K562 (cell line): ENCODE data around the gene TM9SF3. TPM values are rescaled to one million over a fixed set of nuclear protein-coding genes. Genes with fewer than 3 reads are reported as not detected.

ENCODE experiments used
- BACH1 ChIP-seq: fragments of 200-800 bp; sonication (Bioruptor generic); IDR thresholded peaks from 2 replicates; pipeline ENCODE4 v1.6.1; 2016; ENCODE audit warnings: missing genetic modification characterization, missing compliant biosample characterization
- CBX5 ChIP-seq: IDR thresholded peaks from 2 replicates; pipeline ENCODE4 v1.6.1; 2014; ENCODE audit warnings: low read depth, borderline replicate concordance
- CREB3L1 ChIP-seq: fragments of 450-650 bp; IDR thresholded peaks from 2 replicates; pipeline ENCODE4 v1.6.1; 2014; ENCODE audit warnings: low read depth, mild to moderate bottlenecking, moderate library complexity, borderline replicate concordance
- GTF2E2 ChIP-seq: fragments of 200-800 bp; sonication (Bioruptor generic); IDR thresholded peaks from 2 replicates; pipeline ENCODE4 v1.6.1; 2016; ENCODE audit warnings: missing genetic modification characterization, missing compliant biosample characterization
- HINFP ChIP-seq: fragments of 450-650 bp; conservative IDR thresholded peaks from 2 replicates; pipeline ENCODE4 v1.6.1; 2016; ENCODE audit warnings: missing genetic modification characterization, low read depth, mild to moderate bottlenecking, control low read depth, missing compliant biosample characterization
- HIVEP1 ChIP-seq: fragments of 250-450 bp; sonication (Bioruptor Pico); IDR thresholded peaks from 2 replicates; pipeline ENCODE4 v1.4.0; 2020; ENCODE audit warnings: mild to moderate bottlenecking
- HLTF ChIP-seq: fragments of 450-650 bp; IDR thresholded peaks from 2 replicates; pipeline ENCODE4 v1.6.1; 2016
- HNRNPH1 ChIP-seq: fragments of 200-400 bp; formaldehyde crosslinking; optimal IDR thresholded peaks from 2 replicates; pipeline ENCODE3; 2017; ENCODE audit warnings: low read depth, mild to moderate bottlenecking, low read length, moderate library complexity
- MNT ChIP-seq, 2 experiments: fragments of 450-650 bp; conservative IDR thresholded peaks; 2 replicates each; pipeline ENCODE4 v1.6.1; 2017; ENCODE audit warnings: mild to moderate bottlenecking in 2 of 2, moderate library complexity in 2 of 2
- NR2C1 ChIP-seq, 2 experiments: fragments of 450-650 bp; IDR thresholded peaks; 2 replicates each; pipeline ENCODE4 v1.6.1; 2017; ENCODE audit warnings: mild to moderate bottlenecking in 2 of 2, antibody characterized with exemption in 1 of 2, inconsistent platforms in 1 of 2, missing compliant biosample characterization in 1 of 2, missing genetic modification characterization in 1 of 2
- RHOXF2B ChIP-seq: fragments of 250-450 bp; sonication (Bioruptor Pico); conservative IDR thresholded peaks from 2 replicates; pipeline ENCODE4 v1.5.1; 2021
- SIRT6 ChIP-seq: IDR thresholded peaks from one replicate; pipeline ENCODE4 v1.6.1; 2012; ENCODE audit warnings: low read depth, mild to moderate bottlenecking, control low read depth, inconsistent platforms, low read length, moderate library complexity
- SIX5 ChIP-seq, 2 experiments: IDR thresholded peaks; 2 replicates each; pipeline ENCODE4 v1.6.1; 2011; ENCODE audit warnings: low read length in 2 of 2, borderline replicate concordance in 1 of 2, low read depth in 1 of 2, mild to moderate bottlenecking in 1 of 2, moderate library complexity in 1 of 2; ENCODE audit not compliant: insufficient read depth in 1 of 2
- TRIM24 ChIP-seq, 2 experiments: fragments of 450-650 bp; IDR thresholded peaks; 2 replicates each; pipeline ENCODE4 v1.6.1; 2016
- ZC3H4 ChIP-seq: sonication (generic); formaldehyde crosslinking; IDR thresholded peaks from 2 replicates; pipeline ENCODE4 v1.9.0; 2021; ENCODE audit warnings: missing genetic modification reagents, borderline replicate concordance
- ZFPM2 ChIP-seq: fragments of 250-450 bp; sonication (Bioruptor Pico); IDR thresholded peaks from 2 replicates; pipeline ENCODE4 v1.5.1; 2022; ENCODE audit warnings: mild to moderate bottlenecking
- ZNF184 ChIP-seq: sonication (generic); formaldehyde crosslinking; IDR thresholded peaks from 2 replicates; pipeline ENCODE4 v1.5.0; 2020; ENCODE audit warnings: missing genetic modification reagents
- ZNF436 ChIP-seq: fragments of 250-450, 450-650 bp; sonication (Bioruptor Pico); formaldehyde crosslinking; IDR thresholded peaks from 2 replicates; pipeline ENCODE4 v1.7.0; 2020; ENCODE audit warnings: mild to moderate bottlenecking
- ZNF780A ChIP-seq: fragments of 250-450 bp; sonication (Bioruptor Pico); IDR thresholded peaks from 2 replicates; pipeline ENCODE4 v1.5.0; 2021; ENCODE audit warnings: mild to moderate bottlenecking
- ZSCAN29 ChIP-seq: fragments of 450-650 bp; IDR thresholded peaks from 2 replicates; pipeline ENCODE4 v1.6.1; 2017
- polyA plus RNA-seq, 8 experiments: library from polyadenylated mRNA; depleted of rRNA in 4 of 8; stranded (reverse) in 5 of 8; unstranded in 3 of 8; fragments of >200 nt; fragmentation: Nextera tagmentation in 2 of 8; fragmentation: Illumina TruSeq in 1 of 8; extraction: Ambion mirVana in 2 of 8; extraction: Trizol in 1 of 8; gene quantifications; 2 replicates each; pipeline versions ENCODE4 v1.2.1 to v1.2.3, GENCODE V29; 2011 to 2014; ENCODE audit warnings: inconsistent platforms in 1 of 8, missing spikeins in 1 of 8
- total RNA-seq, 7 experiments: library from RNA; depleted of rRNA in 6 of 7; stranded (reverse); fragments of >200 nt in 6 of 7; fragmentation: Illumina TruSeq in 2 of 7; extraction: Trizol in 2 of 7; gene quantifications; 2 replicates each; pipeline versions ENCODE4 v1.2.1 to v1.2.3, GENCODE V29; 2011 to 2021; ENCODE audit warnings: low replicate concordance in 1 of 7
- TF ChIP-seq, protein P1 (sequence below): fragments of 450-650 bp; formaldehyde crosslinking; IDR thresholded peaks from 2 replicates; pipeline ENCODE4 v1.4.0; 2020; ENCODE audit warnings: mild to moderate bottlenecking, moderate library complexity
- TF ChIP-seq, protein P2 (sequence below): fragments of 450-650 bp; formaldehyde crosslinking; IDR thresholded peaks from 2 replicates; pipeline ENCODE4 v1.4.0; 2022; ENCODE audit warnings: missing genetic modification characterization
- TF ChIP-seq, protein P3 (sequence below): fragments of 250-450 bp; sonication (Bioruptor Pico); IDR thresholded peaks from 2 replicates; pipeline ENCODE4 v1.8.0; 2022; ENCODE audit warnings: moderate library complexity, mild to moderate bottlenecking, inconsistent platforms

The TM9SF3 gene
- total and polyA plus RNA-seq, 9 of the 15 experiments (the other 6 are each of a cell fraction or from before 2014, with no cell fraction given), result 16.1 to 63.1 (median 34.9) TPM

DNA sequence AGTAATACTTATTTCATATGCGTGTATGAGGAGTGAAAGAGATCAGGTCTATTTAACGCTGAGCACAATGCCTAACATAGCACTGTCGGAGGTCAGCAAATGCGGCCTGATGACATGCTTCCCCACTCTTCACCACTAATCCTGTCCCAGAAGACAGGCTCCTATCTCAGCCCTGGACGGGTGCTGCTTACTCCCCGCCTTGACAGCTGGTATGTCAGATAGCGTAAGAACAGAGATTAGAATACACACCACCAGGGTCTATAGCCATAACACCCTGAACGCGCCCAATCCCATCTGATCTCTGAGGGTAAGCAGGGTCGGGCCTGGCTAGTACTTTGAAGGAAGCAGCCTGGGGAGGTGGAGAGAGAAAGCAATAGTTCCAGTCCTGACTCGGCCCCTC, 32.3 kb upstream of the TM9SF3 start (continued):
- TF ChIP-seq ZNF184 (no peak), BACH1 (tag) (no peak; the same call in 1 of the 2 replicates), HINFP (tag) (no peak), CREB3L1 (peak; percentile 47; the same call in 1 of the 2 replicates), RHOXF2B (no peak), ZNF780A (no peak), SIRT6 (no peak), TRIM24 (IDR thresholded peaks at IDR 0.05) (peak; percentile 92 to 93), HNRNPH1 (no peak), ZC3H4 (no peak), HLTF (no peak), CBX5 (no peak), HIVEP1 (CRISPR knock-in tag) (no peak), GTF2E2 (tag) (no peak), ZFPM2 (CRISPR knock-in tag) (no peak), MNT (conservative IDR thresholded peaks at IDR 0.05) (peak; percentile 46 to 73; a peak in 2 of 4 replicates), SIX5 (IDR thresholded peaks at IDR 0.05; ENCODE audit: borderline replicate concordance in 1 of 2, insufficient read depth in 1 of 2, low read depth in 1 of 2, low read length in 2 of 2) (no peak), NR2C1 (IDR thresholded peaks at IDR 0.05) (peak; percentile 33; the same call in 1 of the 2 replicates), NR2C1 (tag; IDR thresholded peaks at IDR 0.05) (no peak), ZSCAN29 (no peak), ZNF436 (no peak)
- TF ChIP-seq, protein P1, sequence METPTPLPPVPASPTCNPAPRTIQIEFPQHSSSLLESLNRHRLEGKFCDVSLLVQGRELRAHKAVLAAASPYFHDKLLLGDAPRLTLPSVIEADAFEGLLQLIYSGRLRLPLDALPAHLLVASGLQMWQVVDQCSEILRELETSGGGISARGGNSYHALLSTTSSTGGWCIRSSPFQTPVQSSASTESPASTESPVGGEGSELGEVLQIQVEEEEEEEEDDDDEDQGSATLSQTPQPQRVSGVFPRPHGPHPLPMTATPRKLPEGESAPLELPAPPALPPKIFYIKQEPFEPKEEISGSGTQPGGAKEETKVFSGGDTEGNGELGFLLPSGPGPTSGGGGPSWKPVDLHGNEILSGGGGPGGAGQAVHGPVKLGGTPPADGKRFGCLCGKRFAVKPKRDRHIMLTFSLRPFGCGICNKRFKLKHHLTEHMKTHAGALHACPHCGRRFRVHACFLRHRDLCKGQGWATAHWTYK (CRISPR knock-in tag), result no peak
- TF ChIP-seq, protein P2, sequence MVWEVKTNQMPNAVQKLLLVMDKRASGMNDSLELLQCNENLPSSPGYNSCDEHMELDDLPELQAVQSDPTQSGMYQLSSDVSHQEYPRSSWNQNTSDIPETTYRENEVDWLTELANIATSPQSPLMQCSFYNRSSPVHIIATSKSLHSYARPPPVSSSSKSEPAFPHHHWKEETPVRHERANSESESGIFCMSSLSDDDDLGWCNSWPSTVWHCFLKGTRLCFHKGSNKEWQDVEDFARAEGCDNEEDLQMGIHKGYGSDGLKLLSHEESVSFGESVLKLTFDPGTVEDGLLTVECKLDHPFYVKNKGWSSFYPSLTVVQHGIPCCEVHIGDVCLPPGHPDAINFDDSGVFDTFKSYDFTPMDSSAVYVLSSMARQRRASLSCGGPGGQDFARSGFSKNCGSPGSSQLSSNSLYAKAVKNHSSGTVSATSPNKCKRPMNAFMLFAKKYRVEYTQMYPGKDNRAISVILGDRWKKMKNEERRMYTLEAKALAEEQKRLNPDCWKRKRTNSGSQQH (CRISPR knock-in tag), result no peak
- TF ChIP-seq, protein P3, sequence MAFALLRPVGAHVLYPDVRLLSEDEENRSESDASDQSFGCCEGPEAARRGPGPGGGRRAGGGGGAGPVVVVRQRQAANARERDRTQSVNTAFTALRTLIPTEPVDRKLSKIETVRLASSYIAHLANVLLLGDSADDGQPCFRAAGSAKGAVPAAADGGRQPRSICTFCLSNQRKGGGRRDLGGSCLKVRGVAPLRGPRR, result no peak
